Measurements from ENCODE around the gene GNAQ. TPM values are rescaled to one million over a fixed set of nuclear protein-coding genes. Genes with fewer than 3 reads are reported as not detected.
"Not testable (repeated sequence)": the region's sequence is repeated elsewhere in the genome, so short reads cannot be mapped to it uniquely, and the experiment has no call there.

Gene GNAQ
- total RNA-seq, 1 donor from 2014 or later: 64.9 TPM

DNA sequence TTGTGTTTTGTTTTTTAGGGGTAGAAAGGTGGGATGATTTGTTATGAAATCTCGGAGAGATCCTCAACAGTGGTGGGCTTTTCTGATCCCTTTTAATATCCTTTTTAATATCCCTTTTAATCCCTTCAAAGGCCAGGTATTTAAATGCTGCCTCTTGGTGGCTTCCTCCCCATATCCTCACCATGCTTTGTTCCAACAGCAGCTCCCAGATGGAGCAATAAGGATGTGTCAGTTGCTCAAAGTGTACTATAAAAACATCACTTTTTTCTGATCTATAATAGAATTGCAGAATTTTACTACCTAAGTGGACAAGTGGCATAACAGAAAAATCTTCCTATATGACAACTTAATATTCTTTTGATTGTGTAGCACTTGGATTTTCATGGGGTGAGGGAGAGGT lies 160.1 kb downstream of the GNAQ start:
- H3K27ac Mint-ChIP-seq: no peak overlapping the region
- H3K36me3 Mint-ChIP-seq (ENCODE audit: insufficient read depth): no peaks in the 10 kb centered on the region
- no peak overlapping the region for H3K4me3 Mint-ChIP-seq (ENCODE audit: low read depth)
- no peak for DNase-seq (ENCODE audit: low spot score, unreplicated experiment)
- H3K27me3 Mint-ChIP-seq: no peaks in the 10 kb centered on the region
- no peaks in the 10 kb centered on the region for H3K9me3 Mint-ChIP-seq (ENCODE audit: low read depth)
- H3K4me1 Mint-ChIP-seq (ENCODE audit: low read depth): peaks cover 25% of the 10 kb centered on the region
- TF ChIP-seq, protein P1, sequence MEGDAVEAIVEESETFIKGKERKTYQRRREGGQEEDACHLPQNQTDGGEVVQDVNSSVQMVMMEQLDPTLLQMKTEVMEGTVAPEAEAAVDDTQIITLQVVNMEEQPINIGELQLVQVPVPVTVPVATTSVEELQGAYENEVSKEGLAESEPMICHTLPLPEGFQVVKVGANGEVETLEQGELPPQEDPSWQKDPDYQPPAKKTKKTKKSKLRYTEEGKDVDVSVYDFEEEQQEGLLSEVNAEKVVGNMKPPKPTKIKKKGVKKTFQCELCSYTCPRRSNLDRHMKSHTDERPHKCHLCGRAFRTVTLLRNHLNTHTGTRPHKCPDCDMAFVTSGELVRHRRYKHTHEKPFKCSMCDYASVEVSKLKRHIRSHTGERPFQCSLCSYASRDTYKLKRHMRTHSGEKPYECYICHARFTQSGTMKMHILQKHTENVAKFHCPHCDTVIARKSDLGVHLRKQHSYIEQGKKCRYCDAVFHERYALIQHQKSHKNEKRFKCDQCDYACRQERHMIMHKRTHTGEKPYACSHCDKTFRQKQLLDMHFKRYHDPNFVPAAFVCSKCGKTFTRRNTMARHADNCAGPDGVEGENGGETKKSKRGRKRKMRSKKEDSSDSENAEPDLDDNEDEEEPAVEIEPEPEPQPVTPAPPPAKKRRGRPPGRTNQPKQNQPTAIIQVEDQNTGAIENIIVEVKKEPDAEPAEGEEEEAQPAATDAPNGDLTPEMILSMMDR (IDR thresholded peaks at IDR 0.05; ENCODE audit: unreplicated experiment): no peak

DNA sequence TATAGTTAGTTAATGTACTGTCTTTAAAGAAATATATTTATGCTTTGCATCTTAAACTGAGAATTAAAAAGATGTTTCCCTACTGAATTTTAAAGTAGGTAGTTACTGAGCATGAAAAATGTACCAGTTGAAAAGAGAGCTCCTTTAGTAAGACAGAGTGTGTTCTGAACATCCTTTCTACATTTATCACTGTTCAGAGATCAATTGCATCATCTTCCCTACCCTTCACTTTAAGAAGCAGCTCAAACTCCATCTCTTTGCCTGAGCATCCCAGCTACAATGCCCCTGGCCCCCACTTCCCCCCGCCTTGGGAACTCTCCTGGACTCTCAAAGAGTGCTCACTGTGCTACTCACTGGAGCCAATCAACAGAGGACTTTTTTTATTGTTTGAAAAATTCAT lies 164.7 kb downstream of the GNAQ start:
- Mint-ChIP-seq H3K36me3 (ENCODE audit: insufficient read depth) (peaks cover 29% of the 10 kb centered on the region), H3K4me3 (ENCODE audit: low read depth) (no peak overlapping the region), H3K9me3 (ENCODE audit: low read depth) (peaks cover 24% of the 10 kb centered on the region), H3K27me3 (no peaks in the 10 kb centered on the region), H3K4me1 (ENCODE audit: low read depth) (no peaks in the 10 kb centered on the region), H3K27ac (no peak overlapping the region)
- TF ChIP-seq, protein P1 (IDR thresholded peaks at IDR 0.05; ENCODE audit: unreplicated experiment): no peak
- DNase-seq (ENCODE audit: low spot score, unreplicated experiment): no peak

DNA sequence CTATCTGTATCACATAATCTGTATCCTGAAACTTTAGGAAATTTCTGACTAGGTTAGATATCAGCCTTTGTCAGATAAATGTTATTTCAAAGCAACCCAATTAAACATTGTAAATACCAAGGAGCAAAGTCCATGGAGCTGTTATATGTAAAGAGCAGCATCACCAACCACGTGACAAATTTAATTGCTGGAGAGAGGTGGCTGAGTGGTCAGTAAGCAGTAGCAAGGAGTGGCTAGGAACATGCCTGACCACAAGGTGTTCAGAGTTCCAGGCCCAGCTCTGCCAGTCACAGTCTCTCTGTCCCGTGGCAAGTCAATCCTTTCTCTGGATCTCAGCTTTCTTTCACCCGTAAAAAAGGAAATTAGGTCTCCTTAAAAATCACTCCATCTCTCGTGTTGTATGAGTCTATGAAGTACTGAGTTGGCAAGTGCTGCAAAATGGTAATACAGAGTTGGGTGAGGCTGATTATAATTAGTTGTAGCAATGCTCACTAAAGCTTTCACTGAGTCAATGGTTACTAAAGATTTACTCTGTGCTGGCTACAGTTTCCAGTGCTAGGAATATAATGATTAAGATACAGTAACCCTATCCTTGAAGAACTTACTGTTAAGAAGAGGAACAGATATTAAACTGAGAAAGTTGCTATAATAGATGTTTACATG lies 166.1 kb downstream of the GNAQ start:
- H3K27me3 Mint-ChIP-seq: no peaks in the 10 kb centered on the region
- TF ChIP-seq, protein P1 (IDR thresholded peaks at IDR 0.05; ENCODE audit: unreplicated experiment): no peak
- no peak overlapping the region for H3K27ac Mint-ChIP-seq
- no peaks in the 10 kb centered on the region for H3K4me1 Mint-ChIP-seq (ENCODE audit: low read depth)
- DNase-seq (ENCODE audit: low spot score, unreplicated experiment): no peak
- H3K9me3 Mint-ChIP-seq (ENCODE audit: low read depth): peaks cover 33% of the 10 kb centered on the region
- H3K4me3 Mint-ChIP-seq (ENCODE audit: low read depth): no peak overlapping the region
- H3K36me3 Mint-ChIP-seq (ENCODE audit: insufficient read depth): peaks cover 39% of the 10 kb centered on the region

DNA sequence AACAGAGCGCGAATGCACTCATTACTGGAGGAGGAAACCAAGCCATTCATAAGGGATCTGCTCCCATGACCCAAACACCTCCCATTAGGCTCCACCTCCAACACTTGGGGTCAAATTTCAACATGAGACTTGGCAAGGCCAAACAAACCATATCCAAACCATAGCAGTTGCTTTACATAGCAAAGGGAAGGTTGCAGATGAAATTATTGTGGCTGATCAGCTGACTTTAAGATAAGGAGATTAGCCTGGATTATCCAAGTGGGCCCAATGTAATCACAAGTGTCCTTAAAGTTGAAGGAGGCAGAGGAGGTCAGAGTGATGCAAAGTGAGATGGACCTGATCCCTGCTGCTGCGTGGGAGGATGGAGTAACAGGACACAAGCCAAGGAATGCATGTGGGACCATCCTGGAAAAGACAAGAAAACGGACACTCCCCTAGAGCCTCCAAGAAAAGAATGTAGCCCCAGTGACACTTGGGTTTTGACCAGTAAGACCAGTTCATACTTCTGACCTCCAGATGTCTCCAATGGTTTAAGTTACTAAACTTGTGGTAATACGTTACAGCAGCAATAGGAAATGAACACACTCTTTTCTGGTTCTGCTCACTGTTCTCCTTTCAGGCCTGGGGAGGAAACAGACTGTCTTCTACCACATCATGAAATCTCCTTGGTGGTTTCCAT lies 167.3 kb downstream of the GNAQ start:
- DNase-seq (ENCODE audit: low spot score, unreplicated experiment): no peak
- Mint-ChIP-seq H3K4me1 (ENCODE audit: low read depth) (no peaks in the 10 kb centered on the region), H3K4me3 (ENCODE audit: low read depth) (no peak overlapping the region), H3K27ac (no peak overlapping the region), H3K36me3 (ENCODE audit: insufficient read depth) (peaks cover 39% of the 10 kb centered on the region), H3K9me3 (ENCODE audit: low read depth) (peaks cover 33% of the 10 kb centered on the region), H3K27me3 (no peaks in the 10 kb centered on the region)
- TF ChIP-seq, protein P1 (IDR thresholded peaks at IDR 0.05; ENCODE audit: unreplicated experiment): no peak

DNA sequence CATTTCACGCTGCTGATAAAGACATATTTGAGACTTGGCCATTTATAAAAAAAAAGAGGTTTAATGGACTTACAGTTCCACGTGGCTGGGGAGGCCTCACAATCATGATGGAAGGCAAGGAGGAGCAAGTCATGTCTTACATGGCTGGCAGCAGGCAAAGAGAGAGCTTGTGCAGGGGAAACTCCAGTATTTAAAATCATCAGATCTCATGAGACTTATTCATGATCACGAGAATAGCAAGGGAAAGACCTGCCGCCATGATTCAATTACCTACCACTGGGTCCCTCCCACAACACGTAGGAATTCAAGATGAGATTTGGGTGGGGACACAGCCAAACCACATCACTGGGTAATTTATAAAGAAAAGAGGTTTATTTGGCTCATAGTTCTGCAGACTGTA lies 168.0 kb downstream of the GNAQ start:
- Mint-ChIP-seq H3K36me3 (ENCODE audit: insufficient read depth) (peaks cover 39% of the 10 kb centered on the region), H3K9me3 (ENCODE audit: low read depth) (peaks cover 34% of the 10 kb centered on the region)
- not testable (repeated sequence) for H3K27ac Mint-ChIP-seq; H3K27me3 Mint-ChIP-seq; DNase-seq (ENCODE audit: low spot score, unreplicated experiment); H3K4me3 Mint-ChIP-seq (ENCODE audit: low read depth); H3K4me1 Mint-ChIP-seq (ENCODE audit: low read depth)

DNA sequence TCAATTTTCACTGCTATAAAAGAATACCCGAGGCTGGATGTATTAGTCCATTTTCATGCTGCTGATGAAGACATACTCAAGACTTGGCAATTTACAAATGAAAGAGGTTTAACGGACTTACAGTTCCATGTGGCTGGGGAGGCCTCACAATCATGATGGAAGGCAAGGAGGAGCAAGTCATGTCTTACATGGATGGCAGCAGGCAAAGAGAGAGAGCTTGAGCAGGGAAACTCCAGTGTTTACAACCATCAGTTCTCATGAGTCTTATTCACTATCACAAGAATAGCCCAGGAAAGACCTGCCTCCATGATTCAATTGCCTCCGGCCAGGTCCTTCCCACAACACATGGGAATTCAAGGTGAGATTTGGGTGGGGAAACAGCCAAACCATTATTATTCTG lies 170.7 kb downstream of the GNAQ start:
- peaks cover 19% of the 10 kb centered on the region for H3K4me1 Mint-ChIP-seq (ENCODE audit: low read depth)
- peaks cover 39% of the 10 kb centered on the region for H3K9me3 Mint-ChIP-seq (ENCODE audit: low read depth)
- peaks cover 41% of the 10 kb centered on the region for H3K36me3 Mint-ChIP-seq (ENCODE audit: insufficient read depth)

More for the DNA sequence above, 170.7 kb downstream of the GNAQ start:
- H3K4me3 Mint-ChIP-seq (ENCODE audit: low read depth); DNase-seq (ENCODE audit: low spot score, unreplicated experiment); H3K27ac Mint-ChIP-seq; H3K27me3 Mint-ChIP-seq: not testable (repeated sequence)

Data from progenitor cell of endocrine pancreas (in vitro differentiated cells).